ENCODE measurements around the gene HTR2A. TPM values are rescaled to one million over a fixed set of nuclear protein-coding genes. Genes with fewer than 3 reads are reported as not detected.

The HTR2A gene
- total RNA-seq, 1 donor from 2014 or later: 0.19 TPM

DNA sequence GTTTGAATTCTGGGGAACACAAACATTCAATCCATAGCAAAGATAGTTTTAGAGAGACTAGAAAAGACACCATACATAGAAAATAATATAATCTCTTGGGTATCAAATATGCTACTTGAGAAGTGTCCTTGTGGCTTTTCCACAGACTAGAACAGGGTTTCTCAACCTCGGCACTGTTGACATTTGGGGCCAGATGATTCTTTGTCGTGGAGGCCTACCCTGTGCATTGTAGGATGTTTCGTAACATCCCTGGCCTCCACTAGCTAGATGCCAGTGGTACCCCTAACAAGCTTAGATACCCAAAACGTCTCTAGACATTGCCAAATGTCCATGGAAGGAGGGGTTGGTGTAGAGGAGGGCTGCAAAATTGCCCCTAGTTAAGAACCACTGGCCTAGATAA, 97.7 kb downstream of the HTR2A start:
- TF ChIP-seq CTCF (IDR thresholded peaks at IDR 0.05): no peak
- TF ChIP-seq EZH2 (IDR thresholded peaks at IDR 0.05): no peak
- TF ChIP-seq EZH2phosphoT487 (IDR thresholded peaks at IDR 0.05): no peak
- Histone ChIP-seq H3K79me2 (ENCODE audit: low read depth) (peaks cover 22% of the 10 kb centered on the region), H3K4me3 (no peak overlapping the region), H3K9ac (no peak overlapping the region), H3K27me3 (no peaks in the 10 kb centered on the region), H3K9me3 (ENCODE audit: low read depth) (no peaks in the 10 kb centered on the region), H3K4me1 (peaks cover 29% of the 10 kb centered on the region), H3K4me2 (no peak overlapping the region), H4K20me1 (ENCODE audit: low read depth) (peaks cover 10% of the 10 kb centered on the region), H3K27ac (no peak overlapping the region), H2AFZ (replicated peaks) (no peak overlapping the region), H3K36me3 (no peaks in the 10 kb centered on the region), H3F3A (ENCODE audit: low read depth) (peaks cover 30% of the 10 kb centered on the region)
- Mint-ChIP-seq H3K27ac (no peak overlapping the region), H3K4me1 (peaks cover 33% of the 10 kb centered on the region), H3K4me3 (no peak overlapping the region), H3K36me3 (peaks cover 2% of the 10 kb centered on the region), H3K27me3 (ENCODE audit: insufficient read depth, low read depth) (no peaks in the 10 kb centered on the region), H3K9me3 (no peaks in the 10 kb centered on the region)
- no peak for DNase-seq (ENCODE audit: low spot score)

DNA sequence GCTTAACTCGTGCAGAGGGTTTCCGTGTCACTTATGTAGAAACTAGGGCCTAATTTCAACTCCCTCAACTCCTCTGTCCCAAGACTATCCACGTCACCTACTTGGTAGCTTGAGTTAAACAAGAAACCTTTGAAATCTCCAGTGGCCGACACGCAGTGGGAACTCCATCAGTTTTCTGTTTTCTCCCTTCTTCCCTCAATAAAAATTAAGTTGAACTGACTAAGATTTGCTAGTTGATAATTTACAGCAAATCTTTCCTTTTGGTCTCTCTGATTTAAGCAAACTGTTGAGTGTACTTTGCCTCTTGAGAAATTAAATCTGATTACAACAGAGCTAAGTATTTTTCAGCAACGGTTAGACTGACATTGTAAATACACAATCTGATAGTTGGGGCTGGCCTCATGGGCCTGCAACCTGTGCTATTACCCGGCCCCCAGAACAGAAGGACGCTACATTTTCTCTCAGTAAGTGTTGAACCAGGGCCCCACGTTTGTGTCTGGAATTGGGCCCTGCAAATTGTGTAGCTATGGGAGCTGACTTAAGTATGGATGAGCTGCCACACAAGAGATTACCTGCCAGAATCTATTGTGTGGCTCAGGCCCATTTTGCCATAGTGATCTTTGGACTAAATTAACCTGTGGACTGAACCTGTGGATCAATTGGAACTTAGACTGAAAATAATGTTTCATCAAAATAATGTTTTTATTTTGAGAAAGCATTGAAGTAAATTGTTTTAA, 99.2 kb downstream of the HTR2A start:
- TF ChIP-seq EZH2 (IDR thresholded peaks at IDR 0.05): no peak
- no peak for TF ChIP-seq CTCF (IDR thresholded peaks at IDR 0.05)
- TF ChIP-seq EZH2phosphoT487 (IDR thresholded peaks at IDR 0.05): no peak
- H3K36me3 ChIP-seq: no peaks in the 10 kb centered on the region
- Mint-ChIP-seq H3K4me1 (peaks cover 36% of the 10 kb centered on the region), H3K9me3 (no peaks in the 10 kb centered on the region), H3K27me3 (ENCODE audit: insufficient read depth, low read depth) (no peaks in the 10 kb centered on the region), H3K27ac (peak overlapping the region; percentile 99), H3K4me3 (peak overlapping the region; percentile 97), H3K36me3 (peaks cover 4% of the 10 kb centered on the region)
- H3F3A ChIP-seq (ENCODE audit: low read depth): peaks cover 30% of the 10 kb centered on the region
- H3K4me2 ChIP-seq: peak overlapping the region; percentile 81
- no peaks in the 10 kb centered on the region for H3K27me3 ChIP-seq
- no peak overlapping the region for H3K9ac ChIP-seq
- peaks cover 30% of the 10 kb centered on the region for H3K4me1 ChIP-seq
- H3K79me2 ChIP-seq (ENCODE audit: low read depth): peaks cover 37% of the 10 kb centered on the region
- H4K20me1 ChIP-seq (ENCODE audit: low read depth): peaks cover 14% of the 10 kb centered on the region
- peak; percentile 6 for DNase-seq (ENCODE audit: low spot score)
- no peak overlapping the region for H3K27ac ChIP-seq
- no peak overlapping the region for H3K4me3 ChIP-seq
- H2AFZ ChIP-seq (replicated peaks): peak overlapping the region; percentile 73
- no peaks in the 10 kb centered on the region for H3K9me3 ChIP-seq (ENCODE audit: low read depth)

- no peaks in the 10 kb centered on the region for H3K36me3 ChIP-seq
- peak within 1 kb of the TSS; percentile 67 for H3K27ac ChIP-seq
- H3K27ac Mint-ChIP-seq: peak within 1 kb of the TSS; percentile 99
- H3K9ac ChIP-seq: peak within 1 kb of the TSS; percentile 29
- peak within 1 kb of the TSS; percentile 86 for H2AFZ ChIP-seq (replicated peaks)
- peak within 1 kb of the TSS; percentile 81 for H3K4me2 ChIP-seq
- peaks cover 30% of the 10 kb centered on the region for H3F3A ChIP-seq (ENCODE audit: low read depth)
- H3K4me1 Mint-ChIP-seq: peaks cover 36% of the 10 kb centered on the region
- no peaks in the 10 kb centered on the region for H3K9me3 ChIP-seq (ENCODE audit: low read depth)
- TF ChIP-seq EZH2 (IDR thresholded peaks at IDR 0.05) (no peak), CTCF (IDR thresholded peaks at IDR 0.05) (no peak)
- H3K4me1 ChIP-seq: peaks cover 30% of the 10 kb centered on the region
- peaks cover 45% of the 10 kb centered on the region for H3K79me2 ChIP-seq (ENCODE audit: low read depth)
- DNase-seq (ENCODE audit: low spot score): peak; percentile 93
- no peaks in the 10 kb centered on the region for H3K27me3 ChIP-seq
- H3K4me3 Mint-ChIP-seq: peak within 1 kb of the TSS; percentile 97
- peaks cover 4% of the 10 kb centered on the region for H3K36me3 Mint-ChIP-seq
- H3K4me3 ChIP-seq: peak within 1 kb of the TSS; percentile 53
- no peaks in the 10 kb centered on the region for H3K27me3 Mint-ChIP-seq (ENCODE audit: insufficient read depth, low read depth)
- H4K20me1 ChIP-seq (ENCODE audit: low read depth): peaks cover 14% of the 10 kb centered on the region
- H3K9me3 Mint-ChIP-seq: no peaks in the 10 kb centered on the region
Observed at GRCh38 chr13:46796515-46797474, 100.1 kb downstream of the HTR2A start, which contains the start of gene ESD. Gene ESD (minus strand): TSS chr13:46797161. CDS start chr13:46791413, 5,748 bp downstream.

Data from neural progenitor cell (in vitro differentiated cells).